Panc1 (cell line): ENCODE results near the gene GNAS-AS1. TPM values are rescaled to one million over a fixed set of nuclear protein-coding genes. Genes with fewer than 3 reads are reported as not detected.

Experiments used
- ATAC-seq: fragments of 200-7000 bp; cut with Tn5 transposase; 2 replicates; pipeline ENCODE4 v1.9.1; 2020; ENCODE audit warnings: mild to moderate bottlenecking, moderate library complexity
- BruUV-seq: library from RNA; stranded (reverse); fragments of 400-500 nt; replicated peaks from 2 replicates; lab custom pipeline; 2021; lab: Mats Ljungman, UMichigan
- CTCF ChIA-PET: fragments of 300-600 bp; sonication (Branson Sonifier 250); formaldehyde crosslinking; loops from one replicate; lab custom pipeline; 2022; ENCODE audit warnings: antibody characterized with exemption; lab: Charles Lee
- POLR2A ChIA-PET: fragments of 300-600 bp; sonication (Branson Sonifier 250); formaldehyde crosslinking; loops from one replicate; lab custom pipeline; 2022; ENCODE audit warnings: antibody characterized with exemption; lab: Charles Lee
- DNase-seq: peaks from one replicate; pipeline ENCODE4 v3.0.0-alpha.2; 2010; ENCODE audit warnings: low read depth, low spot score
- H3K27ac ChIP-seq: 2 replicates; pipeline ENCODE4 v1.5.1; 2011; ENCODE audit warnings: mild to moderate bottlenecking, low read length, inconsistent platforms
- H3K27me3 ChIP-seq: fragments of 200-500 bp; sonication (Bioruptor generic); 2 replicates; pipeline ENCODE4 v1.6.0; 2014; ENCODE audit warnings: low read length, inconsistent platforms; ENCODE audit not compliant: control insufficient read depth, insufficient read depth
- H3K36me3 ChIP-seq: fragments of 200-500 bp; sonication (Bioruptor generic); 2 replicates; pipeline ENCODE4 v1.5.1; 2014; ENCODE audit warnings: inconsistent platforms, mild to moderate bottlenecking, low read length, moderate library complexity; ENCODE audit not compliant: control insufficient read depth, insufficient read depth
- H3K4me1 ChIP-seq: 2 replicates; pipeline ENCODE4 v1.5.1; 2011; ENCODE audit warnings: inconsistent platforms, mild to moderate bottlenecking, low read length, moderate library complexity; ENCODE audit not compliant: control insufficient read depth, insufficient read depth
- H3K4me3 ChIP-seq, 2 experiments: 2 replicates each; pipeline ENCODE4 v1.5.1; 2011 to 2012; ENCODE audit warnings: low read depth in 2 of 2, low read length in 2 of 2, mild to moderate bottlenecking in 2 of 2, inconsistent platforms in 1 of 2, moderate library complexity in 1 of 2
- H3K9me3 ChIP-seq: fragments of 200-500 bp; sonication (Bioruptor generic); 2 replicates; pipeline ENCODE4 v1.5.1; 2014; ENCODE audit warnings: low read depth, mild to moderate bottlenecking, inconsistent platforms, low read length, moderate library complexity; ENCODE audit not compliant: control insufficient read depth, insufficient read depth
- POLR2AphosphoS5 ChIP-seq: IDR thresholded peaks from 2 replicates; pipeline ENCODE4 v1.6.1; 2012; ENCODE audit warnings: mild to moderate bottlenecking, low read depth, low read length, moderate library complexity
- SIN3A ChIP-seq: IDR thresholded peaks from 2 replicates; pipeline ENCODE4 v1.6.1; 2012; ENCODE audit warnings: low read depth, mild to moderate bottlenecking, low read length, moderate library complexity, borderline replicate concordance; ENCODE audit not compliant: insufficient read depth
- TCF7L2 ChIP-seq: IDR thresholded peaks from 2 replicates; pipeline ENCODE4 v1.6.1; 2011; ENCODE audit warnings: mild to moderate bottlenecking, low read depth, low read length, inconsistent platforms
- in situ Hi-C: cut with HindIII; loops from 2 replicates; pipeline ENCODE4 v1.10.0; 2016; ENCODE audit warnings: low sequenced_read_pairs, low pct_unique_long_range_greater_than_20kb
- intact Hi-C: fragments of 100-400 bp; cut with micrococcal nuclease; formaldehyde crosslinking; loops from one replicate; pipeline ENCODE4 v1.10.0; 2022; ENCODE audit not compliant: unreplicated experiment
- total RNA-seq: library from RNA; stranded (reverse); gene quantifications from one replicate; pipeline ENCODE4 v1.2.1, GENCODE V29; 2021; ENCODE audit not compliant: unreplicated experiment
- TF ChIP-seq, protein P1 (sequence below), 2 experiments: IDR thresholded peaks; 2 replicates each; pipeline ENCODE4 v1.6.1; 2011 to 2012; ENCODE audit warnings: low read depth in 2 of 2, control low read depth in 1 of 2, low read length in 1 of 2, mild to moderate bottlenecking in 1 of 2, moderate library complexity in 1 of 2; ENCODE audit not compliant: insufficient read depth in 1 of 2
- TF ChIP-seq, protein P2 (sequence below): fragments of 450-650 bp; IDR thresholded peaks from 2 replicates; pipeline ENCODE4 v1.5.1; 2017; ENCODE audit warnings: mild to moderate bottlenecking

The GNAS-AS1 gene
- total RNA-seq, 1 experiment from 2014 or later: not detected

DNA sequence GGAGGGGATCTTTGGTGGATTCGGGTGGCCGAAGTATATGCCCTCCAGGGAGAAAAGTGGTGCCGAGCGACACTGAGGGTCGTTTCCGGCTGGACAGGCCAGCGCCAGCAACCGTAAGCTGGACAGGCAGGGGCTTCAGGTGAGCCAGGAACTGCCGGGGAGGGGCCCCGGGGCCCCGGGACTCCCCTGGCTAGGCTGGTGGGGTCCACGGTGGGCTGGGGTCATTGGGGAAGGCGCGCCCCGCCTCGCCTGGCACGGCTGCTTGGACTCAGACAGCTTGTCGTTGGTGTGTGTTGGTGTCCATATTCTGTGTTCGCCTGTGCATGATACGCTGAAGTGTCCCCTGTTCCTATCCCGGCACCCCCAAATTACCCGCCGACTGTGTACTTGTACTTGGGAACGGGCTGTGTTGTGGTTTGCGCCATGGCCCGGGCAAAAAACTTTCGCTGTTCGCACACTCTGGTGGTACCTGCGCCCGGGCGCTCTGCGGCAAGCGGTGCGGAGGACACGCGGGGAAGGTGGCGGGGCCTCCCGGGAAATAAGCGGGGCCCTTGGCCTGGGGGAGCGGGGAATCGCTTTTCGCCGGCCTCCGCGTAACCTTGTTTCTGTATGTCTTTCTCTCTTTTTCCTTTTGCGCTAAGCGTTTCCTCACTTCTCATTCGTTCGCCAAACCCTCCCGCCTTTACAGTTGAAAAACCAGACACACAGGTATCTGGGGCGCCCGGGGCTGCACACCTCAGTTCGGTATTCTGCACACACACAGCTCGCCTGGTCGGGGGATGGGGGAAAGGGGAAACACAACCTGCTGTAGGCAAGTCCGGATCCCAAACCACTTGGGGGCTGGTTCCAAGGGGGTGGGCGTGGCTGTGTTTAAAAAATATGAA is 5.0 kb upstream of the GNAS-AS1 start:
- CTCF ChIA-PET: no interaction called here
- no peak overlapping the region for H3K4me3 ChIP-seq
- H3K36me3 ChIP-seq: no peaks in the 10 kb centered on the region
- DNase-seq: no peak
- no peak for ATAC-seq
- TF ChIP-seq, protein P1, sequence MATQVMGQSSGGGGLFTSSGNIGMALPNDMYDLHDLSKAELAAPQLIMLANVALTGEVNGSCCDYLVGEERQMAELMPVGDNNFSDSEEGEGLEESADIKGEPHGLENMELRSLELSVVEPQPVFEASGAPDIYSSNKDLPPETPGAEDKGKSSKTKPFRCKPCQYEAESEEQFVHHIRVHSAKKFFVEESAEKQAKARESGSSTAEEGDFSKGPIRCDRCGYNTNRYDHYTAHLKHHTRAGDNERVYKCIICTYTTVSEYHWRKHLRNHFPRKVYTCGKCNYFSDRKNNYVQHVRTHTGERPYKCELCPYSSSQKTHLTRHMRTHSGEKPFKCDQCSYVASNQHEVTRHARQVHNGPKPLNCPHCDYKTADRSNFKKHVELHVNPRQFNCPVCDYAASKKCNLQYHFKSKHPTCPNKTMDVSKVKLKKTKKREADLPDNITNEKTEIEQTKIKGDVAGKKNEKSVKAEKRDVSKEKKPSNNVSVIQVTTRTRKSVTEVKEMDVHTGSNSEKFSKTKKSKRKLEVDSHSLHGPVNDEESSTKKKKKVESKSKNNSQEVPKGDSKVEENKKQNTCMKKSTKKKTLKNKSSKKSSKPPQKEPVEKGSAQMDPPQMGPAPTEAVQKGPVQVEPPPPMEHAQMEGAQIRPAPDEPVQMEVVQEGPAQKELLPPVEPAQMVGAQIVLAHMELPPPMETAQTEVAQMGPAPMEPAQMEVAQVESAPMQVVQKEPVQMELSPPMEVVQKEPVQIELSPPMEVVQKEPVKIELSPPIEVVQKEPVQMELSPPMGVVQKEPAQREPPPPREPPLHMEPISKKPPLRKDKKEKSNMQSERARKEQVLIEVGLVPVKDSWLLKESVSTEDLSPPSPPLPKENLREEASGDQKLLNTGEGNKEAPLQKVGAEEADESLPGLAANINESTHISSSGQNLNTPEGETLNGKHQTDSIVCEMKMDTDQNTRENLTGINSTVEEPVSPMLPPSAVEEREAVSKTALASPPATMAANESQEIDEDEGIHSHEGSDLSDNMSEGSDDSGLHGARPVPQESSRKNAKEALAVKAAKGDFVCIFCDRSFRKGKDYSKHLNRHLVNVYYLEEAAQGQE (IDR thresholded peaks at IDR 0.05; ENCODE audit: insufficient read depth in 1 of 2, low read depth in 2 of 2, low read length in 1 of 2): no peak
- H3K27ac ChIP-seq: no peak overlapping the region
- 0 out of 2 replicates have a peak, but pooled peaks cover 4% of the 10 kb centered on the region for H3K27me3 ChIP-seq
- no TSS peak for BruUV-seq
- no peaks in the 10 kb centered on the region for H3K9me3 ChIP-seq
- in situ Hi-C loops: no loop called here
- POLR2A ChIA-PET: no interaction called here
- intact Hi-C loops: no loop called here
- no peaks in the 10 kb centered on the region for H3K4me1 ChIP-seq

DNA sequence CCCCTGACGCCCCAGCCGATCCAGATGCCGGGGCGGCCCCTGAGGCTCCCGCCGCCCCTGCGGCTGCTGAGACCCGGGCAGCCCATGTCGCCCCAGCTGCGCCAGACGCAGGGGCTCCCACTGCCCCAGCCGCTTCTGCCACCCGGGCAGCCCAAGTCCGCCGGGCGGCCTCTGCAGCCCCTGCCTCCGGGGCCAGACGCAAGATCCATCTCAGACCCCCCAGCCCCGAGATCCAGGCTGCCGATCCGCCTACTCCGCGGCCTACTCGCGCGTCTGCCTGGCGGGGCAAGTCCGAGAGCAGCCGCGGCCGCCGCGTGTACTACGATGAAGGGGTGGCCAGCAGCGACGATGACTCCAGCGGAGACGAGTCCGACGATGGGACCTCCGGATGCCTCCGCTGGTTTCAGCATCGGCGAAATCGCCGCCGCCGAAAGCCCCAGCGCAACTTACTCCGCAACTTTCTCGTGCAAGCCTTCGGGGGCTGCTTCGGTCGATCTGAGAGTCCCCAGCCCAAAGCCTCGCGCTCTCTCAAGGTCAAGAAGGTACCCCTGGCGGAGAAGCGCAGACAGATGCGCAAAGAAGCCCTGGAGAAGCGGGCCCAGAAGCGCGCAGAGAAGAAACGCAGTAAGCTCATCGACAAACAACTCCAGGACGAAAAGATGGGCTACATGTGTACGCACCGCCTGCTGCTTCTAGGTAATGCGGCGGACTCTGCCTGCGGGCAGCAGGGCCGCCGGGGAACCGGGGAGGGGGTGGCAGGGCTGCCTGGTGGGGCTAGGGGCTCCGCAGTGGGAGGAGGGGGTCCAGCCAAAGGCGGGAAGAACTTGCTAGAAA is 4.2 kb upstream of the GNAS-AS1 start:
- BruUV-seq: no TSS peak
- H3K4me3 ChIP-seq: no peak overlapping the region
- POLR2A ChIA-PET: interaction anchor here (0.6 kb wide), 1 partner anchor 272 kb away, joined by 3 read pairs; no protein-coding TSS in a partner anchor
- 0 out of 2 replicates have a peak, but pooled peaks cover 4% of the 10 kb centered on the region for H3K27me3 ChIP-seq
- in situ Hi-C loops: no loop called here
- TF ChIP-seq, protein P1 (IDR thresholded peaks at IDR 0.05; ENCODE audit: insufficient read depth in 1 of 2, low read depth in 2 of 2, low read length in 1 of 2): no peak
- TF ChIP-seq TCF7L2 (no peak), SIN3A (no peak), POLR2AphosphoS5 (no peak)
- TF ChIP-seq, protein P2, sequence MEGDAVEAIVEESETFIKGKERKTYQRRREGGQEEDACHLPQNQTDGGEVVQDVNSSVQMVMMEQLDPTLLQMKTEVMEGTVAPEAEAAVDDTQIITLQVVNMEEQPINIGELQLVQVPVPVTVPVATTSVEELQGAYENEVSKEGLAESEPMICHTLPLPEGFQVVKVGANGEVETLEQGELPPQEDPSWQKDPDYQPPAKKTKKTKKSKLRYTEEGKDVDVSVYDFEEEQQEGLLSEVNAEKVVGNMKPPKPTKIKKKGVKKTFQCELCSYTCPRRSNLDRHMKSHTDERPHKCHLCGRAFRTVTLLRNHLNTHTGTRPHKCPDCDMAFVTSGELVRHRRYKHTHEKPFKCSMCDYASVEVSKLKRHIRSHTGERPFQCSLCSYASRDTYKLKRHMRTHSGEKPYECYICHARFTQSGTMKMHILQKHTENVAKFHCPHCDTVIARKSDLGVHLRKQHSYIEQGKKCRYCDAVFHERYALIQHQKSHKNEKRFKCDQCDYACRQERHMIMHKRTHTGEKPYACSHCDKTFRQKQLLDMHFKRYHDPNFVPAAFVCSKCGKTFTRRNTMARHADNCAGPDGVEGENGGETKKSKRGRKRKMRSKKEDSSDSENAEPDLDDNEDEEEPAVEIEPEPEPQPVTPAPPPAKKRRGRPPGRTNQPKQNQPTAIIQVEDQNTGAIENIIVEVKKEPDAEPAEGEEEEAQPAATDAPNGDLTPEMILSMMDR: no peak
- DNase-seq: no peak
- H3K36me3 ChIP-seq: no peaks in the 10 kb centered on the region
- H3K4me1 ChIP-seq: no peaks in the 10 kb centered on the region
- no peaks in the 10 kb centered on the region for H3K9me3 ChIP-seq
- intact Hi-C loops: no loop called here
- no peak overlapping the region for H3K27ac ChIP-seq
- no peak for ATAC-seq
- CTCF ChIA-PET: no interaction called here
